Measurements from ENCODE around the gene TNFAIP8.
"Not testable (repeated sequence)": the region's sequence is repeated elsewhere in the genome, so short reads cannot be mapped to it uniquely, and the experiment has no call there.

Gene TNFAIP8

GRCh38 chr5:119420169-119420568, 64.3 kb downstream of the TNFAIP8 start:
- no peak for DNase-seq (ENCODE audit: low spot score)

- DNase-seq (ENCODE audit: low spot score), result no peak
These were observed 70.2 kb downstream of the TNFAIP8 start for GRCh38 chr5:119426057-119426456.

- no peak for DNase-seq (ENCODE audit: low spot score)
These were observed 71.2 kb downstream of the TNFAIP8 start for GRCh38 chr5:119427060-119427459.

- not testable (repeated sequence) for DNase-seq (ENCODE audit: low spot score)
These were observed 71.8 kb downstream of the TNFAIP8 start for GRCh38 chr5:119427596-119427995.

GRCh38 chr5:119428166-119428565, 72.3 kb downstream of the TNFAIP8 start:
- not testable (repeated sequence) for DNase-seq (ENCODE audit: low spot score)

GRCh38 chr5:119428574-119428973, 72.8 kb downstream of the TNFAIP8 start:
- DNase-seq (ENCODE audit: low spot score), result not testable (repeated sequence)

GRCh38 chr5:119432674-119433237, 76.9 kb downstream of the TNFAIP8 start:
- DNase-seq (ENCODE audit: low spot score), result not testable (repeated sequence)

- no peak for DNase-seq (ENCODE audit: low spot score)
These were observed 79.8 kb downstream of the TNFAIP8 start for GRCh38 chr5:119435436-119436132.

- DNase-seq (ENCODE audit: low spot score), result not testable (repeated sequence)
These were observed 82.2 kb downstream of the TNFAIP8 start for GRCh38 chr5:119437785-119438586.

- not testable (repeated sequence) for DNase-seq (ENCODE audit: low spot score)
These were observed 82.7 kb downstream of the TNFAIP8 start for GRCh38 chr5:119438587-119438917.

- no peak for DNase-seq (ENCODE audit: low spot score)
These were observed 83.4 kb downstream of the TNFAIP8 start for GRCh38 chr5:119439140-119439631.

GRCh38 chr5:119439632-119440031, 83.8 kb downstream of the TNFAIP8 start:
- DNase-seq (ENCODE audit: low spot score), result not testable (repeated sequence)

GRCh38 chr5:119444643-119445042, 88.8 kb downstream of the TNFAIP8 start:
- not testable (repeated sequence) for DNase-seq (ENCODE audit: low spot score)

GRCh38 chr5:119445544-119445943, 89.7 kb downstream of the TNFAIP8 start:
- no peak for DNase-seq (ENCODE audit: low spot score)
